ENCODE results near the gene USP21. TPM values are rescaled to one million over a fixed set of nuclear protein-coding genes. Genes with fewer than 3 reads are reported as not detected.

USP21 gene
- total RNA-seq, 1 experiment from 2014 or later, result 3.3 TPM

GRCh38 chr1:161132410-161133219 is 26.7 kb upstream of the USP21 start, which contains the start of gene DEDD:
Gene DEDD (minus strand): TSS chr1:161132667. CDS start chr1:161124462, 8,205 bp downstream.
- in situ Hi-C loops (cut with HindIII; ENCODE audit: low sequenced_read_pairs), result no loop called here
- DNase-seq (ENCODE audit: low spot score), result peak; percentile 97

- in situ Hi-C loops (cut with HindIII; ENCODE audit: low sequenced_read_pairs), result no loop called here
- no peak for DNase-seq (ENCODE audit: low spot score)
Observed at GRCh38 chr1:161133220-161133740, 26.0 kb upstream of the USP21 start.

- DNase-seq (ENCODE audit: low spot score), result no peak
- in situ Hi-C loops (cut with HindIII; ENCODE audit: low sequenced_read_pairs), result no loop called here
Observed at GRCh38 chr1:161137881-161138280, 21.4 kb upstream of the USP21 start.

- no peak for DNase-seq (ENCODE audit: low spot score)
- in situ Hi-C loops (cut with HindIII; ENCODE audit: low sequenced_read_pairs), result no loop called here
Observed at GRCh38 chr1:161138431-161138830, 20.9 kb upstream of the USP21 start.

- DNase-seq (ENCODE audit: low spot score), result peak; percentile 27
- in situ Hi-C loops (cut with HindIII; ENCODE audit: low sequenced_read_pairs), result loop anchor here (10.0 kb wide), 1 partner anchor 95 kb away; the partner anchor contains the start of gene USF1
Observed at GRCh38 chr1:161139766-161140165, 19.5 kb upstream of the USP21 start.

- in situ Hi-C loops (cut with HindIII; ENCODE audit: low sequenced_read_pairs), result loop anchor here (10.0 kb wide), 1 partner anchor 96 kb away; the partner anchor contains the start of gene USF1
- DNase-seq (ENCODE audit: low spot score), result no peak
Observed at GRCh38 chr1:161140755-161141400, 18.4 kb upstream of the USP21 start.

- DNase-seq (ENCODE audit: low spot score), result no peak
- in situ Hi-C loops (cut with HindIII; ENCODE audit: low sequenced_read_pairs), result loop anchor here (10.0 kb wide), 1 partner anchor 101 kb away; the partner anchor contains the start of gene USF1
Observed at GRCh38 chr1:161145832-161146231, 13.5 kb upstream of the USP21 start.

GRCh38 chr1:161153176-161153575 is 6.1 kb upstream of the USP21 start:
- no peak for DNase-seq (ENCODE audit: low spot score)
- in situ Hi-C loops (cut with HindIII; ENCODE audit: low sequenced_read_pairs), result no loop called here

GRCh38 chr1:161153682-161154337 is 5.5 kb upstream of the USP21 start, which contains the start of gene UFC1:
Gene UFC1 (plus strand): TSS chr1:161153978. CDS start chr1:161153998, 20 bp downstream.
- in situ Hi-C loops (cut with HindIII; ENCODE audit: low sequenced_read_pairs), result no loop called here
- DNase-seq (ENCODE audit: low spot score), result peak; percentile 93

GRCh38 chr1:161157867-161158266 is 1.4 kb upstream of the USP21 start:
- in situ Hi-C loops (cut with HindIII; ENCODE audit: low sequenced_read_pairs), result no loop called here
- DNase-seq (ENCODE audit: low spot score), result no peak

- in situ Hi-C loops (cut with HindIII; ENCODE audit: low sequenced_read_pairs), result no loop called here
- DNase-seq (ENCODE audit: low spot score), result no peak
Observed at GRCh38 chr1:161158316-161159010, 837 bp upstream of the USP21 start.

GRCh38 chr1:161159913-161160243 is 578 bp downstream of the USP21 start:
- DNase-seq (ENCODE audit: low spot score), result no peak
- in situ Hi-C loops (cut with HindIII; ENCODE audit: low sequenced_read_pairs), result no loop called here

GRCh38 chr1:161160671-161161145 is 1.4 kb downstream of the USP21 start:
- in situ Hi-C loops (cut with HindIII; ENCODE audit: low sequenced_read_pairs), result no loop called here
- no peak for DNase-seq (ENCODE audit: low spot score)

GRCh38 chr1:161161652-161162051 is 2.4 kb downstream of the USP21 start:
- in situ Hi-C loops (cut with HindIII; ENCODE audit: low sequenced_read_pairs), result no loop called here
- no peak for DNase-seq (ENCODE audit: low spot score)

- no peak for DNase-seq (ENCODE audit: low spot score)
- in situ Hi-C loops (cut with HindIII; ENCODE audit: low sequenced_read_pairs), result no loop called here
Observed at GRCh38 chr1:161162052-161162451, 2.8 kb downstream of the USP21 start.

- in situ Hi-C loops (cut with HindIII; ENCODE audit: low sequenced_read_pairs), result no loop called here
- DNase-seq (ENCODE audit: low spot score), result no peak
Observed at GRCh38 chr1:161162806-161163205, 3.5 kb downstream of the USP21 start.

- in situ Hi-C loops (cut with HindIII; ENCODE audit: low sequenced_read_pairs), result no loop called here
- DNase-seq (ENCODE audit: low spot score), result no peak
Observed at GRCh38 chr1:161163793-161164192, 4.5 kb downstream of the USP21 start.

- DNase-seq (ENCODE audit: low spot score), result peak; percentile 26
- in situ Hi-C loops (cut with HindIII; ENCODE audit: low sequenced_read_pairs), result no loop called here
Observed at GRCh38 chr1:161164901-161165610, 5.8 kb downstream of the USP21 start.
